Midbrain (tissue), 1 donor: ENCODE measurements around the gene PUM1.
A peak's percentile ranks its signal among the peaks of the same experiment; 100 is the strongest.
"Not testable (repeated sequence)": the region's sequence is repeated elsewhere in the genome, so short reads cannot be mapped to it uniquely, and the experiment has no call there.

Experiments used
- DNase-seq: peaks from one replicate; lab custom pipeline; 2025; lab: John Stamatoyannopoulos, UW

PUM1 gene

GRCh38 chr1:30965924-30966599 lies 99.5 kb downstream of the PUM1 start:
- DNase-seq, result no peak

GRCh38 chr1:30964706-30965105 lies 100.8 kb downstream of the PUM1 start:
- no peak for DNase-seq

- DNase-seq, result no peak
Observed at GRCh38 chr1:30962609-30963508, 102.7 kb downstream of the PUM1 start.

- DNase-seq, result no peak
Observed at GRCh38 chr1:30957560-30958222, 107.8 kb downstream of the PUM1 start.

- no peak for DNase-seq
Observed at GRCh38 chr1:30955448-30956015, 110.0 kb downstream of the PUM1 start.

GRCh38 chr1:30953685-30954084 lies 111.8 kb downstream of the PUM1 start:
- DNase-seq, result no peak

GRCh38 chr1:30952098-30952497 lies 113.4 kb downstream of the PUM1 start:
- peak; percentile 59 for DNase-seq

GRCh38 chr1:30950700-30951099 lies 114.8 kb downstream of the PUM1 start:
- no peak for DNase-seq

GRCh38 chr1:30950053-30950452 lies 115.5 kb downstream of the PUM1 start:
- DNase-seq, result no peak

GRCh38 chr1:30949487-30949838 lies 116.1 kb downstream of the PUM1 start:
- DNase-seq, result not testable (repeated sequence)

- not testable (repeated sequence) for DNase-seq
Observed at GRCh38 chr1:30948813-30949486, 116.6 kb downstream of the PUM1 start.

- DNase-seq, result no peak
Observed at GRCh38 chr1:30948278-30948677, 117.2 kb downstream of the PUM1 start.

- DNase-seq, result no peak
Observed at GRCh38 chr1:30947212-30947611, 118.3 kb downstream of the PUM1 start.

- peak; percentile 55 for DNase-seq
Observed at GRCh38 chr1:30942326-30942963, 123.1 kb downstream of the PUM1 start.

- DNase-seq, result no peak
Observed at GRCh38 chr1:30940541-30940940, 125.0 kb downstream of the PUM1 start.

GRCh38 chr1:30936541-30937171 lies 128.9 kb downstream of the PUM1 start:
- no peak for DNase-seq

GRCh38 chr1:30935758-30936157 lies 129.8 kb downstream of the PUM1 start:
- DNase-seq, result not testable (repeated sequence)

- no peak for DNase-seq
Observed at GRCh38 chr1:30934613-30935012, 130.9 kb downstream of the PUM1 start.

GRCh38 chr1:30933874-30934252 lies 131.7 kb downstream of the PUM1 start:
- DNase-seq, result no peak

GRCh38 chr1:30930631-30931173 lies 134.8 kb downstream of the PUM1 start:
- no peak for DNase-seq
